NCI-H526 (cell line): ENCODE measurements around the gene TRMT112.

Source experiments
- DNase-seq, 2 experiments: peaks; one replicate each; lab custom pipeline; 2025; lab: John Stamatoyannopoulos, UW

The TRMT112 gene

GRCh38 chr11:64351136-64351631 is 33.8 kb upstream of the TRMT112 start:
- no peak for DNase-seq

DNA sequence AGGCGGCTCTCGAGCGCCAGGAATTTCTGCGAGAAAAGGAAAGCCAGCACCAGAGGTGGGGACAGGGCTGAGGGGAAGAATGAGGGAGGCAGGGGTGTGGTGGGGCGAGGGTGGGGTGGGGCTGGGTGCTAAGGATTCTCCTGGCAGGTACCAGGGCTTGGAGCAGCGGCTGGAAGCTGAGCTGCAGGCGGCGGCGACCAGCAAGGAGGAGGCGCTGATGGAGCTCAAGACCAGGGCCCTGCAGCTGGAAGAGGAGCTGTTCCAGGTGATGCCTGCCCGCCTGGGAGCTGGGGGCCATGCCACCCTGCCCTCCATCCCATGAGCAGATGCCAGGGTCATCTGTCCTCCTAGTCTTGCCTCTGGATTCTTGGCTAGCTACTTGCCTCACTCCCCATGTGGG is 32.0 kb upstream of the TRMT112 start:
- DNase-seq, result no peak

GRCh38 chr11:64349025-64349387 is 31.6 kb upstream of the TRMT112 start:
- DNase-seq, result no peak

- peak in 1 of 2 experiments; percentile 53 for DNase-seq
Observed at GRCh38 chr11:64348383-64349024, 31.1 kb upstream of the TRMT112 start.

DNA sequence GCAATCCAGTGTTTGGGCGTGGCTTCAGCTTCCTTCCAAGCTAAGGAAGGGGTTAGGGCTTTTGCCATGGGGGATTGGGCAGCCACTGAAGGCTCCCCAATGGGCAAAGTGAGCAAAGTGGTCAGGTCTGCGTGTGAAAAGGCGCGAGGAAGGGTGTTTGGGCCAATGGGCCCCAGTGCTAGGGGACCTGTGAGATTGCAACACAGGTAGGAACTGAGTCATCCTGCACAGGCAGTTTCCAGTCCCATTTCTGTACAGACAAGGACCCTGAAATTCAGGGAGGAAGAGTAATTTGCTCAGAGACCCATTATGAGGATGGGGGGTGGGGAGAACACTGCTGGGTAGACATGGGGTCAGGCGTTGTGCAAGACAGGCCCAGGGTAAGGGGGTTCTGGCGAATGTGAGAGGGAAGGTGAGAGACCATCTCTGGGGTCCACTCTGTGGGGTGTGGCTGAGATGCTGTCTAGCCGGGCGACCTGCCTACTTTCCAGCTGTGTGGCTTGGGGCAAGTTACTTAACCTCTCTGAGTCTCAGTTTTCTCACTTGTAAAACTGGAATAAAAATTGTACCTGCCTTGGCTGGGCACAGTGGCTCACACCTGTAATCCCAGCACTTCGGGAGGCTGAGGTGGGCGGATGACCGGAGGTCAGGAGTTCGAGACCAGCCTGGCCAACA is 30.0 kb upstream of the TRMT112 start:
- no peak for DNase-seq

DNA sequence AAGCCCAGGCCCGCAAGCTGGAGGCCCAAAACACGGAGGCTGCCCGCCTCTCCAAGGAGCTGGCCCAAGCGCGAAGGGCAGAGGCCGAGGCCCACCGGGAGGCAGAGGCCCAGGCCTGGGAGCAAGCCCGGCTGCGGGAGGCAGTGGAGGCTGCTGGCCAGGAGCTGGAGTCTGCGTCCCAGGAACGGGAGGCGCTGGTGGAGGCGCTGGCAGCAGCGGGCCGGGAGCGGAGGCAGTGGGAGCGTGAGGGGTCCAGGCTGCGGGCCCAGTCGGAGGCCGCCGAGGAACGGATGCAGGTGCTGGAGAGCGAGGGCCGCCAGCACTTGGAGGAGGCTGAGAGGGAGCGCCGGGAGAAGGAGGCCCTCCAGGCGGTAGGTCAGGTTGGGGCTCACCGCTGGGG is 27.4 kb upstream of the TRMT112 start:
- DNase-seq, result no peak

- DNase-seq, result peak; percentile 20 to 72
Observed at GRCh38 chr11:64343767-64344559, 26.6 kb upstream of the TRMT112 start.

GRCh38 chr11:64342869-64343745 is 25.7 kb upstream of the TRMT112 start:
- peak in 1 of 2 experiments; percentile 73 for DNase-seq

- peak; percentile 70 to 95 for DNase-seq
Observed at GRCh38 chr11:64341851-64342791, 24.8 kb upstream of the TRMT112 start.

DNA sequence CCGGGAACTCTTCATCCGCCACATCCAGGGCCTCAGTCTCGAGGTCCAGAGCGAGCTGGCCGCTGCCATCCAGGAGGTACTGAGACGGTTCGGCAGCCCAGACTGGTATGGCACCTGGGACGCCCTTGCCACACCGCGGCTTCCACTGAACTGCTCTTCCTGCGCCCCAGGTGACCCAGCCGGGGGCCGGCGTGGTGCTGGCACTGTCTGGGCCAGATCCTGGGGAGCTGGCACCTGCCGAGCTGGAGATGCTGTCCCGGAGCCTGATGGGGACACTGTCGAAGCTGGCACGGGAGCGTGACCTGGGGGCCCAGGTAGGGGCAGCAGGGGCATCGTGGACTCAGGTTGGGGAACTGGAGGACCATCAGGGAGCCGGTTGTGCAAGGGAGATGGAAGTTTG is 24.1 kb upstream of the TRMT112 start:
- no peak for DNase-seq

GRCh38 chr11:64340671-64341335 is 23.4 kb upstream of the TRMT112 start:
- DNase-seq, result peak in 1 of 2 experiments; percentile 60

DNA sequence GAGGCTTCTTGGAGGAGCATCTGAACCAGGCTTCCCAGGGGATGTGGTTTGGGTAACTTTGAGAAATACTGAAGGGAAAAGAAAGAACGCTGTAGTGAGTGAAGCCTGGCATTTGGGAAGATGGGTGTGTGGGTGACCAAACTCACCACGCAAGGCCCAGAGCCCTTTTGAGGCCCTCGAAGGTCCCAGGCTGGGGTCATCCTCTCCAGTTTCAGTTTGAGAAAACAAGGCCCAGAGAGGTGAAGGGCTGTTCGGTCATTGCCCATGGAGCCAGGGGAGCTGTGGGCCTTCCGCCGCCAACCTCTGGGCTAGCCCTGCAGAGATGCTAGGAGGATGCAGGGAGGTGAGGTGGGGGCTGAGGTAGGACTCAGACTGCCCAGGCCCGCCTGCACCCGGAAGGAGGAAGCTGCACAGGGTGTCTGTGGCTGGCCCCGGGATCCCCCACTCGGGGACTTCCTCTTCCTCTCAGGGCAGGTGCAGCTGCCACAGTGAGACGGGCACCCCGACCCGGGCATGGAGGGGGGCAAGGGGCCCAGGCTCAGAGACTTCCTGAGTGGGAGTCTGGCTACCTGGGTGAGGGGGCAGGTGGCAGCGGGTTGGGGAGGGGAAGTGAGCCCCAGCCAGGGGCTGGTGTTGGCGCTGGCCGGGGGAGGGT is 22.5 kb upstream of the TRMT112 start, which contains the start of gene CCDC88B:
Gene CCDC88B, plus strand, starts transcription at position 451 of the 655 bp plus-strand sequence. Its CDS starts 63 bp downstream, at position 514.
- no peak for DNase-seq

GRCh38 chr11:64339286-64339685 is 21.9 kb upstream of the TRMT112 start:
- no peak for DNase-seq

- no peak for DNase-seq
Observed at GRCh38 chr11:64338716-64339115, 21.4 kb upstream of the TRMT112 start.

GRCh38 chr11:64337538-64338249 is 20.3 kb upstream of the TRMT112 start:
- DNase-seq, result no peak

DNA sequence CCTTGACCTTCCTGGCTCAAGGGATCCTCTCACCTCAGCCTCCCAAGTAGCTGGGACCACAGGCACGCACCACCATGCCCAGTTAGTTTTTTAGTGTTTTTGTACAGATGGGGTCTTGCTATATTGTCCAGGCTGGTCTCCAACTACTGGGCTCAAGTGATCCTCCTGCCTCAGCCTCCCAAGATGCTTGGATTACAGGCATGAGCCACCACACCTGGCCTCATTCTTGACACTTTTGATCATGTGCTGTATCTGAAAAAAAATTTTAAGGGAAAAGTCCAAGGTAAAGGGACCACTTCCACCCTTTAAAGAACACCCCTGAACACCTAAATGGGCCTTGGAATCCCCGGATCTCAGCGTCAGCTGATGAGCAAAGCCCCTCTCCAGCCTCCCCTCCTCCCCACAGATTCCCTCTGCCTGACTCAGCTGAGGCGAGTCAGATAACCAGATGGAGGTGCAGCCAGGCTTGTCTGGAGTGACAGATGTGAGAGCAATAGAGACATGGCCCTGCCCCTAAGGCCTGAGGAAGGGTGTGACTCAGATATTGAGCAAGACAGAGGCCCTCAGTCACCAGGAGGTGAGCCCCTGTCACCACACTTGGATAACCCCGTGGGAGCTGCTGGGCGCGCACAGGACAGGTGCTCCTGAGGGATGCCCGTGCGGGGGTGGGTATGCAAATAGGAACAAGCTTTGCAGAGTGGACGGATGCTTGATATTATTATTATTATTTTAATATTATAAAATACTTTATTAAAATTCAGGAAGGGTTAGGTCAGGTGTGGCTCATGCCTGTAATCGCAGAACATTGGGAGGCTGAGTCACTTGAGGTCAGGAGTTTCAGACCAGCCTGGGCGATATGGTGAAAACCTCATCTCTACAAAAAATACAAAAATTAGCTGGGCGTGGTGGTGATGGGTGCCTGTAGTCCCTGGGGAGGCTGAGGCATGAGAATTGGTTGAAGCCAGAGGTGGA is 17.7 kb upstream of the TRMT112 start:
- DNase-seq, result peak; percentile 91 to 95

- no peak for DNase-seq
Observed at GRCh38 chr11:64333556-64333955, 16.2 kb upstream of the TRMT112 start.
